Frontal cortex (tissue), 4 donors: ENCODE results near the gene STXBP6. TPM values are rescaled to one million over a fixed set of nuclear protein-coding genes. Genes with fewer than 3 reads are reported as not detected.
"Not testable (repeated sequence)": the region's sequence is repeated elsewhere in the genome, so short reads cannot be mapped to it uniquely, and the experiment has no call there.

ENCODE experiments used
- DNase-seq, 2 donors: peaks; one replicate each; pipeline ENCODE4 v3.0.0; 2012; ENCODE audit warnings: low spot score in 2 of 2
- FAIRE-seq: peaks from 2 replicates; lab custom pipeline; 2012; peaks lifted over from hg19 to GRCh38; lab: Jason Lieb, UNC
- total RNA-seq: library from RNA; depleted of rRNA; stranded (reverse); fragments of >200 nt; gene quantifications from one replicate; pipeline ENCODE4 v1.2.3, GENCODE V29; 2014
- donor health status: control.
- donor health status: control.
- donor health status: control.

The STXBP6 gene
- total RNA-seq, 1 donor from 2014 or later = 37.9 TPM

- no peak for DNase-seq
- FAIRE-seq = no peak
These were observed 232.5 kb downstream of the STXBP6 start for GRCh38 chr14:24817212-24818057.

- no peak for FAIRE-seq
- DNase-seq = no peak
These were observed 233.1 kb downstream of the STXBP6 start for GRCh38 chr14:24816929-24817211.

GRCh38 chr14:24816011-24816928 is 233.7 kb downstream of the STXBP6 start:
- no peak for DNase-seq
- FAIRE-seq = no peak

- FAIRE-seq (no peak), DNase-seq (no peak)
These were observed 234.4 kb downstream of the STXBP6 start for GRCh38 chr14:24815543-24815942.

DNA sequence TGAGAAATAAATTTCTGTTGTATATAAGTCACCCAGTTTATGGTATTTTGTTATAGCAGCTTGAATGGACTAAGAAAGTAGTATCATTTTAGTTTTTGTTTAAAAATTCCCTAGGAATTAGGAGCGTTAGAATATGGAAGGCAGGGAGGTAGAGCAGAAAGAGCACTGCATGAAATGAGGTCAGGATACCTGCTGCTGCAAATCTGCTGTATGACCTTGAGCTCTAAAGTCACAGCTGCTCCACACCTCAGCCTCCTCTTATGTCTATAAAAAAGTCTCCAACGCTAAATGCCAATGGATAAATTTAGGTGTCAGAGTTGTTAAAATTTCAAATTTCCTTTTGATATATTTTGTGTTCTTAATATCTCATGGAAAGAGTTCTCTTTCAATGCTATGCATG is 235.0 kb downstream of the STXBP6 start:
- DNase-seq = no peak
- FAIRE-seq = no peak

GRCh38 chr14:24814346-24814745 is 235.6 kb downstream of the STXBP6 start:
- no peak for DNase-seq
- no peak for FAIRE-seq

DNA sequence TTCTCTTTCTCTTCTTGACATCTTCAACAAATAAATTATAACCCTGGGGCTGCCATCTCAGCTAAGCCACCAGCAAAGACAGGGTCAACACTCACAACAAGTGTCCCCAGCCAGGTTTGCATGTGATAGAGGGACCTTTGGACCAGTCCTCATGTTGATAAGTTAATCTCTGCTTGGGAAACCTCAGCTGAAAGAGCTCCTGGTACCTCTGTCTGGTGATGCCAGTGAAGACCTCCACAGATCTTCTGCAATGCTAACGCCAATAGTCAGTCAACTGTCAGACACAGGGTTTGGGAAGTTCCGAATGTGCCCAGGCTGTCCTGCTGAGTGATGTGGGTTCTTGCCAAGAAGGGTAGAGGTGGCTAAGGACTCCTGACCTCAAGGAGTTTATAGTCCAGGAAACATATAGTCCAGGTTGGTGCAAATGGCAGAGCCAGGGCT is 236.1 kb downstream of the STXBP6 start:
- no peak for DNase-seq
- FAIRE-seq = no peak

- no peak for DNase-seq
- no peak for FAIRE-seq
These were observed 236.7 kb downstream of the STXBP6 start for GRCh38 chr14:24813089-24813815.

- no peak for DNase-seq
These were observed 240.8 kb downstream of the STXBP6 start for GRCh38 chr14:24809135-24809534.

DNA sequence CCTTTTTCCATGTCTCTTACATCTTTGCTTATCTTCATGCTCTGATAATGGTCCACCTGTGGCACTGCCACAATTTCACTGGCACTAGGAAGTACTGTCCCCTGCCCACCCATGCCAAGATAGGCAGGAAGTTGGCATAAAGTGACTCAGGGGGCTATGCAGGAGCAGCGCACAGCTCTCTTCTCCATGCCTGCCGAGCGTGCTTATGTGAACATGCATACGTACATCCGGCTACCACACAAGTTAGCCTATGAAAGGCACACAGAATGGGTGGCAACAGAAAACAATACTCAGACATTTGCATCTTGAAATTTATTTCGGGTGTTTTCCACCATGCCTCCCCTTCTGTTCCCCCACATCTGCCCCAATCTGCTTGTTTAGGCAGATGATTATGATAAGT is 241.5 kb downstream of the STXBP6 start:
- FAIRE-seq (no peak), DNase-seq (no peak)

More at GRCh38 chr14:24809135-24809534, 240.8 kb downstream of the STXBP6 start:
- FAIRE-seq = no peak

DNA sequence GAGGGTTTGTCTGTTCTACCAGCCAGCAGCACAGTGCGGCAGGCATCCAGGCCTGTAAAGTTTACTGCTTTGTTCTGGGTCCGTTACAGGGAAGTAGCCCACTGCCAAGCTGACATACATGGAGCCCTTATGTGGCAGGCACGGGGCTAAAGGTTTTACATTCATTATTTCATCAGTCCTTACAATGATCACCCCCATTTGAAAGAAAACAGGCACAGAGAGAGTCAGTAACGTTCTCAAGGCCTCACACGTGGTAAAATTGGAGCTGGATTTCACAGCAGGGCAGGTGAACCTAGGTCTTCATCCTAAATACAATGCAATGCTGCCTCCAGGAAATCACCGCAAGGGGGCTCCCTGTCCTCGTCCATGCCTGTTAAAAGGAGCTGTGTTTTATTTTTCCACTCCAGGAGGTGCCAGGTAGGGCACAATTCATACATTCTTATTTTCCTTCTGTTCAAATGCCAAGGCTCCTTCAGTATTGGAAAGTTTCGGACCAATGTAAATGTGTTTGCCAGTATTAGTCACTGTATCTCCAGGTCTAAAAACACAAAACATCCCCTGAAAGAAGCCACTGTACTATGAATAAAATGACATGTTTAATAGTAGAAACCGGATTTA is 243.8 kb downstream of the STXBP6 start:
- FAIRE-seq = no peak
- DNase-seq = peak in 1 of 2 donors; percentile 40

GRCh38 chr14:24804552-24805212 is 245.3 kb downstream of the STXBP6 start:
- DNase-seq = no peak
- FAIRE-seq = no peak

- FAIRE-seq (no peak), DNase-seq (no peak)
These were observed 245.9 kb downstream of the STXBP6 start for GRCh38 chr14:24803933-24804494.

- not testable (repeated sequence) for DNase-seq, FAIRE-seq
These were observed 246.5 kb downstream of the STXBP6 start for GRCh38 chr14:24803426-24803825.

DNA sequence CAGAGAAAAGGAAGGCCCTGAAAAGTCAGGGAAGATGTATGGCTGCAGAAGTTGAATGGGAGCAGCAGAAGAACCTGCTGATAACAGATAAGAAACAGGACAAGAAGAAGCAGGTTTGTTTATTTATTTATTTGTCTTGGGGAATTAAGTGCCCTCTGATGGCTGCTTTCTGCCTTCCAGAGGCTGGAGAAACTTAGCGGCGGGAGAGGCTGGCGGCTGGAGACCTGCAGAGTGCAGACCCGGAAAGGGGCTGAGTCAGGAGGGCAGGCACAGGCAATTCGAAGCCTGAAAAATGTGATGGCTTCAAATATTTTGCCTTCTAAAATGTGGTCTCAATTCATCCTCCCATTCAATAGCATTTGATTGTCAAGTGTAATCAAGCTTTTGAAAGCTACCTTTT is 247.7 kb downstream of the STXBP6 start:
- FAIRE-seq = no peak
- no peak for DNase-seq

DNA sequence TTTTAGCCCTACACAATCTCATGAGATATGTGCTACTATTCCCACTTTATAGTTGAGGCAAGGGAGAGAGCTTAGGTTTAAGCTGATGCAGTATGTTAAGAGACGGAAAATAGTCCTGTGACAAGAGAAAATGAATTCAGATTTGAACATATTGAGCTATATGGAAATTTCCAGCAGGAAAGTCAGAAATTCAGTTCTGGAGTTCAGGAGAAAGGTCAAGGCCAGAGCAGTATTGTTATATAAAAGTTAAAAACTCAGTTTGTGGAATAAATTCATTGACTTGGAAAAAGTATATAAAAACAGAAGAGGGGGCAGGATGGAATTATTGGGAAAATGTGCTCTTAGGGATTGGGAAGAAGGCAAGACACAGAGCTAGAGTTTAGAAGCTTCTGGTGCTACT is 248.9 kb downstream of the STXBP6 start:
- no peak for FAIRE-seq
- no peak for DNase-seq

DNA sequence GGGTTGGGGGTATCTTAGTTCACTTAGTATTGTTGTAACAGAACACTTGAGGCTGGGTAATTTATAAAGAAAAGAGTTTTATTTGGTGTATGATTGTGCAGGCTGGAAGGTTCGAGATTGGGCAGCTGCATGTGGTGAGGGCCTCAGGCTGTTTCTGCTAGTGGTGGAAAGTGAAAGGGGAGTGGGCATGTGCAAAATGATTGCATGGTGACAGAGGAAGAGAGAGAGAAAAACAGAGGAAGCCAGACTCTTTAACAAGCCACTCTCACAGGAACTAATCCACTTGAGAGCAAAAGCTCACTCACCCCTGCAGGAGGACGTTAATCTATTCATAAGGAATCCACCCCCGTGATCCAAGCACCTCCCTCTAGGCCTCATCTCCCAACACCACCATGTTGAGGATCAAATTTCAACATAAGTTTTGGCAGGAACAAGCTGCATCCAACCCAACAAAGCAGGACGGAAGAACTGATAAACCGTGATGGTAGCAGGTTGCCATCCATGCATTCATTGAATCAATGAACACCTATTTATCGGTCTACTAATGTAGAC is 251.0 kb downstream of the STXBP6 start:
- no peak for FAIRE-seq
- DNase-seq = no peak

DNA sequence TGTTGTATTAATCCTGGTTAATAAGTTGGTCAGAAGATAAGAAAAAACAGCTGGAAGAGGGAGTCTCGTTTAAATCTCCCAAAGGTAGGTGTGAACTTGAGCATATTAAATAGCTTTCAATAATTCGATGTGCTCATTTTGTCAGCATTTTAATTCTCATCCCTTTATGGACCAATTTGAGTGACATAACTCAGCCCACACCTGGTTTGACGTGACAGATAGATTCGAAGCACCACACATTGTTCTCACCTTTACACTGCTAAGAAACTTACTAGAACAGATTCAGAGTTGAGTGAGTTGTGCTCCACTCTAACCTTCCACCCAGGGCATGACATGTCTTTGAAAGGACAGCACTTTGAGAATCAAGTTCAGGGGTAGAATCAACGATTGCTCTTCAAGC is 254.5 kb downstream of the STXBP6 start:
- FAIRE-seq = no peak
- DNase-seq = no peak
